HG02798 (cell line): ENCODE measurements around the gene LMX1A.

Experiments used
- ATAC-seq: cut with Tn5 transposase; IDR thresholded peaks from one replicate; pipeline ENCODE4 v1.9.1; 2021; ENCODE audit warnings: mild to moderate bottlenecking; ENCODE audit not compliant: unreplicated experiment, poor library complexity

LMX1A gene

DNA sequence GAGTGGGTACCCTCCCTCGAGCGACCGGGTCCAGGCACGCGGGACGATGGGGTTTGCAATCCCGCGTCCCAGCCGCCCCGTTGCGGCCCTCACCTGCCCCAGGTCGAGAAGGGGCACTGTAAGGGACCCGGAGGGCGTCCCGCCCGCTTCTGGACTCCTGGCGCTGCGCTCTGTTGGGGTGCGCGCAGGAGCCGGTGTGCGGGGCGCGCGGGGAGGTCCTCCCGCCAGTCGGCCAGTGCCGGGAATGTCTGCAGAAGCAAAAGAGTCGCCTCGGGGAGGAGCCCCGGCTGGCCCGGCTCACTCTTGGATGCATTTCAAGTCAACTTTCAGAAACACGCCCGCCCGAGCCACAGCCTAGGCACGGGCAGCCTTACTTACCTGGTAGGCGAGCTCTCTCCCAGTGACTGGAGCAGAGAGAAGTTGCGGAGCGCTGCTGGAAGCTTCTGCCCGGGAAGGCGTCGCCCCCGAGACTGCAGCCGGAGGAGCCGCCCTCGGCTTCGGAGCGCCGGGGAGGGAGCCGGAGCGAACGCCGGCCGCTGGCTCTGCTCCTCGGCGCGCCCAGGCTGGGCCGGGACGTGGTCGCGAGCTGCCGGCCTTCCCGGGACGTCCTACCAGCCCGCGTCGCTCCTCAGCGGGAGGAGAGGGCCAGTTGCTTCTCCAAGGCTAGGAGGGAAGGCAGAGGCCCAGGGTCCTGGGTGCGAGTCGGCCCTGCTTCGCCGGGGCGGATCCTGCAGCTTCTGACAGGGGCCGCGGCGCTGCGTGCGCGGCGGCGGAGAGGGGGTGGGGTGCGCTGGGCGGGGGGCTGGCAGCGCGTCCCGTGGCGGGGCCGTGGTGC lies at the start of gene LMX1A:
Gene LMX1A (minus strand): TSS at position 739 of the 835 bp plus-strand sequence. CDS start 1,156 bp downstream, outside the sequence.
- no peak for ATAC-seq

DNA sequence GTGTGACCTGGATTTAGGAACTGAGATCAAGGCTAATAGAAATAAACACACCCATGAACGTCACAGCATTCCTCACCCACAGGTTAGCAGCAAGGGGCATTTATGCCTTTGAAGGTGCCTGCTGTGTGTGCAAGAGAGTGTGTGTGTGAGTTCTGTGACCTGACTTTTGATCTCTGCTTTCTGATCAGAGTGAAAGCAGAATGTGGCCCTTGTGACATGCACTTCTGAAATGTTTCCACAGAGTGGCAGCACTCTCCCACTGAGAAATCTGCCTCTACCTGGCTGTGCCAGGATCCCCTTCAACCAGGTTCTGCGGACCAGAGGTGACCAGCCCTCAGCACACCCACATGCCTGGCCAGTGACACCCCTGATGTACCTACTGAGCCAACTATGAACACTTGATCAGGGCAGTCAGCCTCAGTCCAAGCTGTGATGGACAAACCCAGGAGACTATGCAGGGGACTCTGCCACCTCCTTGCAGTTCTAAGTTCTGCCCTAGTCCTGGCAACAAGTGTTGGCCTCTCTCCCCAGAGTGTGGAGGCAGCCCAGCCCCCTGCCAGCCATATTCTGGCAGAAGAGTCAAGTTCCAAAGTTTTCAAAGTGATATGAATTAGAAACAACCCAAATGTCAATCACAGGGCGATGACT lies 47.4 kb upstream of the LMX1A start:
- ATAC-seq, result peak; percentile 63

- ATAC-seq, result no peak
Observed at GRCh38 chr1:165402517-165403111, 46.1 kb upstream of the LMX1A start.

- no peak for ATAC-seq
Observed at GRCh38 chr1:165397944-165398343, 41.4 kb upstream of the LMX1A start.

- no peak for ATAC-seq
Observed at GRCh38 chr1:165395901-165396300, 39.4 kb upstream of the LMX1A start.

DNA sequence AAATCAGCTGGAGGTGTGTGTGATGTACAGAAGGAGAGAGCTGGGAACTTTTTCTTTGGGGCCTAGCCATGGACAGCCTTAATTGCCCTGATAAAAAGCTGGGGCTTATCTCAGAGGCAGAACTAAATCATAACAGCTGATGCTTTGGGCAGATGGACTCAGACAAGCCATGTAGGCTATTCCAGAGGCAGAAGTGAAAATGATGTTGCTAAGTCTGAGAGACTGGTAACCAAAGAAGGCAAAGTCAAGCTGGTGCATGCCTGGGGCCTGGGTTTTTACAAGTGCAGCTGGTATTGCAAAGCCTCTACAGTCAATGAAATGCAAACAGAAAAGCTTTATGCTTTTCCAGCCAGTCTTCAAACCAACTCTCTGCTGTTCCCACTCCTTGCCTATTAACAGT lies 39.0 kb upstream of the LMX1A start:
- peak; percentile 54 for ATAC-seq

DNA sequence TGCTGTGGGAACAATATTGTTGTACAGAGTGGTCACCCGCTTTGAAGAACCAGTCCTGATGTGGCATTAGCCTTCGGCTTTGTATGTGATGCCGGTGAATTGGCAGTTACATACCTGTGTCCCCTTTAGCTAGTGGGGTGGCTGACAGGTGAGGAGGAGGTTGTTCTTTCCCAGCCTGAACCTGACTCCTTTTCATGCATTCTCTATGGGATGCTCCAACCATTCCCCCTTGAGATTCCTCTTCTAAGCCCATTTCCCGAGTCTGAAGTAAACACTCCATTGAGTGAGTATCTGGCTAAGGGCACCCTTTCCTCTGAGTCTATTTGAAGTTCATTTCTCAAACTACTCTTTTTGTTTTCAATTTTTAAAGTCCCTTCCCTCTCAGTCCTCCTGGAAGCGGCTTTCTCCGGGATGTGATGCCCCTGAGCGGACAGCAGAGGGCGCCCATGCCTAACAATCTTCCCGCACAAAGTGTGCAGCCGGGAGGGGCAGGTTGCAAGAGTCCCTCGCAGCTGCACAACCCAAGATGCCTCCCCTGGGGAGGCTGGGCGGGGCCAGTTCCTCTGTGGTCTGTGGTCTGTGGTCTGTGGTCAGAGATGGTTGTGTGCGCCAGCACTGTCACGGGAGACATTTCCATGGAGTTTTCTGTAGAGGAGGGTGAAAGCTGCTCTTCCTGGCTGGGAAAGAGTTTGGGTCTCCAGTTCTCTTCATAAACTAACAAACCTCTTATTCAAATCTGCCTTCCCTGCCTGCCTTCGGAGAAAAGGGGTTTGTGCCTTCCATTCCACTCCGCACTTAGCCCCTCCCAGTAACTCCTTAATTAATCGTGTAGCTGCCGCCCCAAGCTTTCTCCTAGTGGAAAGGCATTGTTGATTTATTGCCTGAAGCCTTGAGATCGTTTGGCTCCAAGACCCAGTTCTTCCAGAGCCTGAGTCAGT lies 36.4 kb upstream of the LMX1A start:
- peak; percentile 98 for ATAC-seq

- ATAC-seq, result no peak
Observed at GRCh38 chr1:165389609-165390008, 33.1 kb upstream of the LMX1A start.

- ATAC-seq, result no peak
Observed at GRCh38 chr1:165387961-165388360, 31.4 kb upstream of the LMX1A start.

DNA sequence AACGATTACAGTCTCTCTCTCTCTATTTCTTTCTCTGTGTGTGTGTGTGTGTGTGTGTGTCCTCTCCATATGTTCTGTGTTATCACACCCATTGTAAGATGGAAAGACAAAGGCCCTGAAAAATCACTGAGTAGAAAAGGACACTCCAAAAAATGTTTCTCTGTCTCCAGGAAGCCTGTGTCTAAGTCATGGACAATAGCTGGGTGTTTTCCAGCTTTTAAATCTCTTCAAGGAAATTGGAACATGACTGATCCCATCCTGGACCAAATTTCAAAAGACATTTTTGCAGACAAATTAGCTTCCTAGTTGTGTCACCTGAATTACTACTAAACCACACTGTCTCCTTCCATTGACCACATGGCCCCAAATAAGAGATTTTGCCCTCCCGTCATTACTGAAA lies 31.0 kb upstream of the LMX1A start:
- ATAC-seq, result no peak

DNA sequence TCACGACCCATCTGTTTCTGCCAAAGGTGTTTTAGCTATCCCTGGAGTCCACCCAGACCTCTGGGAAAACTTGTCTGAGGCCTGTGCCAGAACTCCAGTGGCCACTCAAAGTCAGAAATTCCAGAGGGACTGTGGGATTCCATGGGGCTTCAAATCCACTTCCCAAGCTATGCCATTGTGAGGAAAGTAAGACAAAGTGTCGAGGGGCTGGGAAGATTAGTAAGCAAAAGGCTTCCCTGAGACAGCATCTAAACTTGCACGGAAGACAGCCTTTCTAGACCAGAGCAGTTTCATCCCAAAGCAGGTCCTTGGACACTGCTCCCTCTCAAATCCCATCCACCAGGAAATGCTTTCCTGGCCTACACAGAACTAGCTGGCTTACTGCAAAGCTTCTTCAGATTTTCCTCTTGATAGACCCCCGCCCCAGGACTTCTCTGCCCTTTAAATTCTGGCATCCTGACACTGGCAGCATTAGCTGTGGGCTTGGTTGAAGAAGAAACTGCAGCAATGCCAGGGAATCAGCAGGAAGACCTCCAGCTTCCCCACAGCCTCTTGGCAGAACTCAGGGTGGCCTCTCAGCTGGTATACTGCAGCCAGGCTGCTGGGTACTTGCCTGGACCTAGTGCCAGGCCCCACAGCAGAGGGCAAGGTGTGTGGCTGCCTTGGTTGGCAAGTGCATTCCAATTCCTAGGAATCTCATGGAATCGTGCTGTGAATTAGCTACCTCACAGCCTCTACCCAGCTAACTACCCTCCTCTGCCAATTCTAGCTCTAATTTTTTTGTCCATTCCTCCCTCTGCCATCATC lies 27.3 kb upstream of the LMX1A start:
- no peak for ATAC-seq

DNA sequence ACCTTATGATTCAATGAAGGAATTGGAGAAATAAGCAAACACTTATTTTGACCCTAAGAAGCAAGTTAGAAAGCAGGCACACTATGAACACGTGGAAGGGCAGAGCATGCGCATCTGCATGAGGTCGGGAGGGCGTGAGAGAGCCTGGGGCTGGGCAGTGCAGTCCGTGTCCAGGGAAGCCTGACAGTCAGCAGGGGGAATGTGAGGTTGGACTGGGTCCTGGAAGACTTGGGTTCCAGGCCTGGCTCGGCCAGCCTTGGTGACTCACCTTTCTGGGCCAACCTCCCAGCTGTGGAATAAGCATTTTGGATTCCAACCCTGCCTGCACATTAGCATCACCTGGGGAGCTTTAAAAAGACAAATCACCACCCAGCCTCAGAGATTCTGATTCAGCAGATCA lies 26.6 kb upstream of the LMX1A start:
- ATAC-seq, result no peak

DNA sequence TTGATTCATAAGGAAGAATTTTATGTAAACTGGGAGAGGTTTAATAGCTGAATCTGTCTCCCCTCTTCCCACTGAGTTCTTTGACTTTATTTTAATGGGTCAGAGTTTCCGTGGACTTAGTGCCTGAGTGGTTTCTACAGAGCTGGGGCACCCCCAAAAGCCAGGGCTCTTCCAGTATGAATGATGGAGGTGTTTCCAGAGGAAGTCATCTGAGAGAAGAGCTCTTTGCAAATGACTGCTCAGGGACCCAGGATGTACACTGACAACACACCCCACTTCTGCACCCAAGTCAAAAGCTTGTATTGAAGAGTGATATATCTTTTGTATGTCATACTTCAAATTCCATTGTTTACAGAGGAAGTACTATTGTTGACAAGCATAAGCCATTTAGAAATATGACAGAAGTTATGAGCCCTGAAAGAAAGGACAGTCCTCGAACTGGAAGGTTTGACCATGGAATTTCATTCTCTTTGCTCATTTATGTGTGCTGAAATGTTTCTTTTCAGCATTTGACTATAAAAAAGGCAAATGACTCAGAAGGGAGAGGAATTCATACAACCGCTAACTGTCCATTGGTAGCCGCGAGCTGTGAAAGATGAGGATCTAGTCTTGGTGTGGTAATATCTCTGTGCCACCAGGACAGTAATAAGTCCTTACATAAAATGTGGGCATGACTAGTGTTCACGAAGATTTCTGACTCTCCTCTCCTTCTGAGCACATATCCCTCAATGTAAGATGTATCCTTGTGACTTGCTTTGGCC lies 25.4 kb upstream of the LMX1A start:
- no peak for ATAC-seq

- ATAC-seq, result no peak
Observed at GRCh38 chr1:165376811-165377311, 20.3 kb upstream of the LMX1A start.

- peak; percentile 50 for ATAC-seq
Observed at GRCh38 chr1:165376041-165376810, 19.7 kb upstream of the LMX1A start.

- no peak for ATAC-seq
Observed at GRCh38 chr1:165375623-165376022, 19.1 kb upstream of the LMX1A start.

- ATAC-seq, result no peak
Observed at GRCh38 chr1:165371588-165372225, 15.2 kb upstream of the LMX1A start.
